GM19438 (cell line): ENCODE measurements around the gene MARK1.

Source experiments
- ATAC-seq: cut with Tn5 transposase; IDR thresholded peaks from one replicate; pipeline ENCODE4 v1.9.1; 2021; ENCODE audit warnings: low read depth; ENCODE audit not compliant: unreplicated experiment

Gene MARK1

GRCh38 chr1:220687809-220688208, 159.9 kb downstream of the MARK1 start:
- ATAC-seq: no peak

GRCh38 chr1:220689666-220690065, 161.7 kb downstream of the MARK1 start:
- ATAC-seq: no peak

- peak; percentile 96 for ATAC-seq
Observed at GRCh38 chr1:220690140-220691052, 162.5 kb downstream of the MARK1 start, which contains the start of gene C1orf115. Gene C1orf115, plus strand, starts transcription at chr1:220690363. Its CDS starts 40 bp downstream, at chr1:220690403.

GRCh38 chr1:220691053-220691684, 163.2 kb downstream of the MARK1 start:
- ATAC-seq: no peak

- no peak for ATAC-seq
Observed at GRCh38 chr1:220692436-220693228, 164.7 kb downstream of the MARK1 start.

- ATAC-seq: no peak
Observed at GRCh38 chr1:220694866-220695382, 167.0 kb downstream of the MARK1 start.

GRCh38 chr1:220695426-220695825, 167.5 kb downstream of the MARK1 start:
- no peak for ATAC-seq

GRCh38 chr1:220696226-220696862, 168.4 kb downstream of the MARK1 start:
- no peak for ATAC-seq

GRCh38 chr1:220696863-220697231, 168.9 kb downstream of the MARK1 start:
- no peak for ATAC-seq

- no peak for ATAC-seq
Observed at GRCh38 chr1:220697326-220697725, 169.4 kb downstream of the MARK1 start.

- no peak for ATAC-seq
Observed at GRCh38 chr1:220698607-220699016, 170.7 kb downstream of the MARK1 start.

- no peak for ATAC-seq
Observed at GRCh38 chr1:220699044-220699443, 171.1 kb downstream of the MARK1 start.

- no peak for ATAC-seq
Observed at GRCh38 chr1:220700556-220701179, 172.7 kb downstream of the MARK1 start.

GRCh38 chr1:220701974-220702373, 174.0 kb downstream of the MARK1 start:
- no peak for ATAC-seq

GRCh38 chr1:220702733-220703270, 174.9 kb downstream of the MARK1 start:
- ATAC-seq: no peak

- ATAC-seq: no peak
Observed at GRCh38 chr1:220703305-220703704, 175.4 kb downstream of the MARK1 start.

- no peak for ATAC-seq
Observed at GRCh38 chr1:220705782-220706181, 177.8 kb downstream of the MARK1 start.

- ATAC-seq: no peak
Observed at GRCh38 chr1:220706480-220706879, 178.5 kb downstream of the MARK1 start.

- no peak for ATAC-seq
Observed at GRCh38 chr1:220707160-220707559, 179.2 kb downstream of the MARK1 start.

- no peak for ATAC-seq
Observed at GRCh38 chr1:220708244-220708643, 180.3 kb downstream of the MARK1 start.
